Peyer's patch (tissue), 4 donors: Measurements from ENCODE around the gene DNAH3.

Experiments used
- CTCF ChIP-seq, 6 experiments: fragments of 450-650 bp in 4 of 6; fragments of 200-600 bp in 2 of 6; sonication (generic) in 1 of 6; IDR thresholded peaks; one replicate each; pipeline ENCODE4 v1.5.1; 2017 to 2019; ENCODE audit warnings: antibody characterized with exemption in 6 of 6, mild to moderate bottlenecking in 3 of 6, moderate library complexity in 1 of 6
- POLR2A ChIP-seq, 2 donors: fragments of 450-650 bp; IDR thresholded peaks; one replicate each; pipeline ENCODE4 v1.5.1; 2017; ENCODE audit warnings: antibody characterized with exemption in 2 of 2, mild to moderate bottlenecking in 2 of 2, moderate library complexity in 2 of 2

GRCh38 chr16:20894388-20894787, 256.3 kb downstream of the DNAH3 start:
- TF ChIP-seq POLR2A (IDR thresholded peaks at IDR 0.05) = no peak
- no peak for TF ChIP-seq CTCF (IDR thresholded peaks at IDR 0.05)
